Smooth muscle cell (in vitro differentiated cells): ENCODE data around the gene TENT5C. TPM values are rescaled to one million over a fixed set of nuclear protein-coding genes. Genes with fewer than 3 reads are reported as not detected.

Experiments used
- DNase-seq: peaks from one replicate; lab custom pipeline; 2025; ENCODE audit not compliant: unreplicated experiment; lab: John Stamatoyannopoulos, UW
- H2AFZ ChIP-seq: fragments of 200-600 bp; sonication (generic); 2 replicates; pipeline ENCODE4 v1.6.0; 2016; ENCODE audit warnings: antibody characterized with exemption, low read depth, mild to moderate bottlenecking
- H3F3A ChIP-seq: fragments of 200-600 bp; sonication (generic); 2 replicates; pipeline ENCODE4 v1.6.0; 2017; ENCODE audit warnings: antibody characterized with exemption, low read depth
- H3K27ac ChIP-seq: fragments of 200-600 bp; sonication (generic); 2 replicates; pipeline ENCODE4 v1.5.1; 2016; ENCODE audit warnings: low read depth, mild to moderate bottlenecking
- H3K27me3 ChIP-seq: fragments of 200-600 bp; sonication (generic); 2 replicates; pipeline ENCODE4 v1.6.1; 2016; ENCODE audit warnings: low read depth, mild to moderate bottlenecking
- H3K36me3 ChIP-seq: fragments of 200-600 bp; sonication (generic); 2 replicates; pipeline ENCODE4 v1.5.1; 2016; ENCODE audit warnings: low read depth
- H3K4me1 ChIP-seq: fragments of 200-600 bp; sonication (generic); 2 replicates; pipeline ENCODE4 v1.5.1; 2016; ENCODE audit warnings: low read depth
- H3K4me2 ChIP-seq: fragments of 200-600 bp; sonication (generic); 2 replicates; pipeline ENCODE4 v1.6.0; 2016; ENCODE audit warnings: mild to moderate bottlenecking
- H3K4me3 ChIP-seq: fragments of 200-600 bp; sonication (generic); 2 replicates; pipeline ENCODE4 v1.5.1; 2016; ENCODE audit warnings: mild to moderate bottlenecking
- H3K79me2 ChIP-seq: fragments of 200-600 bp; sonication (generic); 2 replicates; pipeline ENCODE4 v1.6.0; 2016; ENCODE audit warnings: low read depth, mild to moderate bottlenecking
- H3K9ac ChIP-seq: fragments of 200-600 bp; sonication (generic); 2 replicates; pipeline ENCODE4 v1.6.0; 2016; ENCODE audit warnings: low read depth
- H3K9me3 ChIP-seq: fragments of 200-600 bp; sonication (generic); replicated peaks from 2 replicates; pipeline ENCODE4 v1.5.1; 2016; ENCODE audit warnings: low read depth
- H4K20me1 ChIP-seq: fragments of 200-600 bp; sonication (generic); 2 replicates; pipeline ENCODE4 v1.6.0; 2016; ENCODE audit warnings: low read depth
- WGBS: methylation state at CpG from one replicate; pipeline ENCODE4 v1.1.7; 2016; ENCODE audit warnings: low lambda C conversion rate; 5-methylcytosine and 5-hydroxymethylcytosine counted together
- polyA plus RNA-seq: library from polyadenylated mRNA; unstranded; fragments of >200 nt; fragmentation: Nextera tagmentation; extraction: Ambion mirVana; gene quantifications from 2 replicates; pipeline ENCODE4 v1.2.1, GENCODE V29; 2016
- total RNA-seq: library from RNA; depleted of rRNA; stranded (reverse); fragments of >200 nt; gene quantifications from 2 replicates; pipeline ENCODE4 v1.2.3, GENCODE V29; 2014
- TF ChIP-seq, protein P1 (sequence below): fragments of 200-600 bp; sonication (generic); IDR thresholded peaks from 2 replicates; pipeline ENCODE4 v1.5.1; 2017; ENCODE audit warnings: borderline replicate concordance, mild to moderate bottlenecking, antibody characterized with exemption; ENCODE audit not compliant: insufficient read depth, poor library complexity, severe bottlenecking

TENT5C gene
- total and polyA plus RNA-seq, 2 experiments from 2014 or later, result 5.3 to 5.7 TPM

- H4K20me1 ChIP-seq, result peaks cover 22% of the 10 kb centered on the region
- TF ChIP-seq, protein P1, sequence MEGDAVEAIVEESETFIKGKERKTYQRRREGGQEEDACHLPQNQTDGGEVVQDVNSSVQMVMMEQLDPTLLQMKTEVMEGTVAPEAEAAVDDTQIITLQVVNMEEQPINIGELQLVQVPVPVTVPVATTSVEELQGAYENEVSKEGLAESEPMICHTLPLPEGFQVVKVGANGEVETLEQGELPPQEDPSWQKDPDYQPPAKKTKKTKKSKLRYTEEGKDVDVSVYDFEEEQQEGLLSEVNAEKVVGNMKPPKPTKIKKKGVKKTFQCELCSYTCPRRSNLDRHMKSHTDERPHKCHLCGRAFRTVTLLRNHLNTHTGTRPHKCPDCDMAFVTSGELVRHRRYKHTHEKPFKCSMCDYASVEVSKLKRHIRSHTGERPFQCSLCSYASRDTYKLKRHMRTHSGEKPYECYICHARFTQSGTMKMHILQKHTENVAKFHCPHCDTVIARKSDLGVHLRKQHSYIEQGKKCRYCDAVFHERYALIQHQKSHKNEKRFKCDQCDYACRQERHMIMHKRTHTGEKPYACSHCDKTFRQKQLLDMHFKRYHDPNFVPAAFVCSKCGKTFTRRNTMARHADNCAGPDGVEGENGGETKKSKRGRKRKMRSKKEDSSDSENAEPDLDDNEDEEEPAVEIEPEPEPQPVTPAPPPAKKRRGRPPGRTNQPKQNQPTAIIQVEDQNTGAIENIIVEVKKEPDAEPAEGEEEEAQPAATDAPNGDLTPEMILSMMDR, result no peak
- H3K9me3 ChIP-seq, result no peaks in the 10 kb centered on the region
- 91% methylated on average over 7 of the region's 7 CpGs for WGBS
- peaks cover 8% of the 10 kb centered on the region for H3F3A ChIP-seq
- no peak overlapping the region for H3K27ac ChIP-seq
- no peak for DNase-seq
- H3K9ac ChIP-seq, result no peak overlapping the region
- peaks cover 13% of the 10 kb centered on the region for H3K4me1 ChIP-seq
- peaks cover 12% of the 10 kb centered on the region for H3K79me2 ChIP-seq
- peak overlapping the region; percentile 69 for H3K4me3 ChIP-seq
- H3K36me3 ChIP-seq, result no peaks in the 10 kb centered on the region
- H3K4me2 ChIP-seq, result peak overlapping the region; percentile 94
- peaks cover 18% of the 10 kb centered on the region for H3K27me3 ChIP-seq
- no peak overlapping the region for H2AFZ ChIP-seq
Measured at GRCh38 chr1:117608115-117608615, 2.3 kb downstream of the TENT5C start.

DNA sequence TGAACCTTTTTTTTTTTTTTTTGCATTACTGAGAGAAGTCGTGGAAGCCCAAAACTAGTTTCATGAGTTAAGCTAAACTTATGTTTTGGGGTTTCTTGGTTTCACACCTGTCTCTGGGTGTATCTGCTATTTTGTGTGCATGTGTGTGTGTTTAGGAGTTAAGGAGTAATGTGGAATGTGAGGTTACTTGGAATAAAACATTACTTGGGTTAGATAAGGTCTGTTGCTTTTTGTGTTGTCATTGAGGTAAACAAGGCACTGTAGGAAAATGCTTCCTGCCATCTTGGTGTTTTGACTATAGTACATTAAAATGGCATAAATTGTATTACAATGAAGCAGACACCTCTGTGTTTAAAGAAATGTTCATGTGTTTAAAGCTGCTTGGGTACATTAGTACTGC lies 2.9 kb downstream of the TENT5C start:
- H2AFZ ChIP-seq, result no peak overlapping the region
- H4K20me1 ChIP-seq, result peaks cover 22% of the 10 kb centered on the region
- peaks cover 8% of the 10 kb centered on the region for H3F3A ChIP-seq
- peak overlapping the region; percentile 94 for H3K4me2 ChIP-seq
- no peak overlapping the region for H3K9ac ChIP-seq
- peaks cover 13% of the 10 kb centered on the region for H3K4me1 ChIP-seq
- TF ChIP-seq, protein P1, result no peak
- H3K4me3 ChIP-seq, result no peak overlapping the region
- H3K36me3 ChIP-seq, result no peaks in the 10 kb centered on the region
- no peaks in the 10 kb centered on the region for H3K9me3 ChIP-seq
- 88% methylated on average over 1 of the region's 1 CpG for WGBS
- H3K27ac ChIP-seq, result no peak overlapping the region
- peaks cover 12% of the 10 kb centered on the region for H3K79me2 ChIP-seq
- no peak for DNase-seq
- peaks cover 12% of the 10 kb centered on the region for H3K27me3 ChIP-seq

- Histone ChIP-seq H2AFZ (no peak overlapping the region), H3F3A (peaks cover 15% of the 10 kb centered on the region), H3K9me3 (no peaks in the 10 kb centered on the region), H3K79me2 (peaks cover 12% of the 10 kb centered on the region), H3K4me2 (no peak overlapping the region), H3K36me3 (no peaks in the 10 kb centered on the region), H3K9ac (no peak overlapping the region), H4K20me1 (peaks cover 22% of the 10 kb centered on the region), H3K27me3 (peaks cover 4% of the 10 kb centered on the region), H3K27ac (no peak overlapping the region), H3K4me3 (no peak overlapping the region), H3K4me1 (peaks cover 19% of the 10 kb centered on the region)
- DNase-seq, result no peak
- 84% methylated on average over 12 of the region's 12 CpGs for WGBS
- TF ChIP-seq, protein P1, result no peak
Measured at GRCh38 chr1:117609471-117609911, 3.6 kb downstream of the TENT5C start.

DNA sequence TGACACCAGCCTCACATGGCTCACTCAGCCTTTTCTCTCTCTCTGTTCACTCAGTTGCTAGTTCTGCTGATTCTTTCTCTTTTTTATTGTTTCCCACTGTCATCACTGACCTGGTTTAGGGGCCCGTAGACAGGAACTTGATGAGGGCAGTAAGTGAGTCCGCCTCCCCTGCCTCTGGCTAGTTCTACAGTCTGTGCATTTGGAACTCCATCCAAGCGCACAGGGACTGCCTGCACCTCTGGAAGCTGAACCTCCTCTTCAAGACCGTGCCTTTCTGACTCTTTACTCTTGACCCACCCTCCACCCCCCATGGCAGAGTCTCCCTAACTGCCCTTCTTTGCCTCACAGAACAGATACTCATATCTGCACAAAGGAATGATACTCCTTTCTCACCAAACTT lies 4.2 kb downstream of the TENT5C start:
- Histone ChIP-seq H3K79me2 (peaks cover 12% of the 10 kb centered on the region), H3K36me3 (no peaks in the 10 kb centered on the region), H3K9ac (no peak overlapping the region), H2AFZ (no peak overlapping the region), H3K4me3 (no peak overlapping the region), H3F3A (peaks cover 21% of the 10 kb centered on the region), H3K27me3 (no peaks in the 10 kb centered on the region), H4K20me1 (peaks cover 22% of the 10 kb centered on the region), H3K4me2 (no peak overlapping the region), H3K27ac (no peak overlapping the region), H3K4me1 (peaks cover 21% of the 10 kb centered on the region), H3K9me3 (no peaks in the 10 kb centered on the region)
- WGBS, result 85% methylated on average over 4 of the region's 4 CpGs
- no peak for DNase-seq
- TF ChIP-seq, protein P1, result no peak
